SK-N-SH (cell line): ENCODE data around the gene ATP6V1G3. TPM values are rescaled to one million over a fixed set of nuclear protein-coding genes. Genes with fewer than 3 reads are reported as not detected.

ENCODE experiments used
- CTCF ChIA-PET: fragments of 300-600, 350-600 bp; formaldehyde crosslinking; extraction: SDS; loops from one replicate; lab custom pipeline; 2021; lab: Yijun Ruan, JAX
- POLR2A ChIA-PET: fragments of 350-600 bp; sonication (Branson Sonifier 250); formaldehyde crosslinking; extraction: SDS; loops from one replicate; lab custom pipeline; 2020; ENCODE audit warnings: antibody characterized with exemption, inconsistent platforms; lab: Yijun Ruan, JAX
- DNase-seq: peaks from one replicate; pipeline ENCODE4 v3.0.0; 2012
- H2AFZ ChIP-seq: fragments of 200-600 bp; sonication (generic); 2 replicates; pipeline ENCODE4 v1.8.1; 2016; ENCODE audit warnings: antibody characterized with exemption, mild to moderate bottlenecking, low read depth
- H3F3A ChIP-seq: fragments of 200-600 bp; sonication (generic); replicated peaks from 2 replicates; pipeline ENCODE3; 2016; ENCODE audit warnings: antibody characterized with exemption, mild to moderate bottlenecking; ENCODE audit not compliant: insufficient read depth
- H3K27ac ChIP-seq, 2 experiments: fragments of 200-500 bp in 1 of 2; fragments of 200-600 bp in 1 of 2; sonication (Bioruptor generic) in 1 of 2; sonication (generic), shearing (Covaris generic) in 1 of 2; 2 replicates each; pipeline versions ENCODE4 v1.5.1 to v1.6.1; 2014 to 2016; ENCODE audit warnings: low read depth in 2 of 2, inconsistent platforms in 1 of 2, low read length in 1 of 2, mild to moderate bottlenecking in 1 of 2, mixed read lengths in 1 of 2
- H3K27me3 ChIP-seq: fragments of 200-600 bp; sonication (generic), shearing (Covaris generic); 2 replicates; pipeline ENCODE4 v1.6.1; 2016; ENCODE audit warnings: mixed run types; ENCODE audit not compliant: insufficient read depth
- H3K36me3 ChIP-seq, 2 experiments: fragments of 200-500 bp in 1 of 2; fragments of 200-600 bp in 1 of 2; sonication (Bioruptor generic) in 1 of 2; sonication (generic) in 1 of 2; replicated peaks in 1 of 2; 2 replicates each; pipeline versions ENCODE3 to v1.5.1; 2014 to 2016; ENCODE audit warnings: low read length in 1 of 2, mild to moderate bottlenecking in 1 of 2; ENCODE audit not compliant: insufficient read depth in 2 of 2, control insufficient read depth in 1 of 2
- H3K4me1 ChIP-seq, 2 experiments: fragments of 200-500 bp in 1 of 2; fragments of 200-600 bp in 1 of 2; sonication (Bioruptor generic) in 1 of 2; sonication (generic), shearing (Covaris generic) in 1 of 2; 2 replicates each; pipeline versions ENCODE4 v1.5.1 to v1.6.1; 2014 to 2016; ENCODE audit warnings: low read depth in 1 of 2, low read length in 1 of 2, mixed run types in 1 of 2; ENCODE audit not compliant: insufficient read depth in 2 of 2, control insufficient read depth in 1 of 2
- H3K4me2 ChIP-seq: fragments of 200-600 bp; sonication (generic), shearing (Covaris generic); 2 replicates; pipeline ENCODE4 v1.6.1; 2017; ENCODE audit warnings: mixed run types
- H3K4me3 ChIP-seq, 2 experiments: fragments of 200-500 bp in 1 of 2; fragments of 200-600 bp in 1 of 2; sonication (Bioruptor generic) in 1 of 2; sonication (generic), shearing (Covaris generic) in 1 of 2; 2 replicates each; pipeline versions ENCODE4 v1.5.1 to v1.8.1; 2014 to 2016; ENCODE audit warnings: low read depth in 2 of 2, inconsistent platforms in 1 of 2, low read length in 1 of 2, mild to moderate bottlenecking in 1 of 2, mixed read lengths in 1 of 2, moderate library complexity in 1 of 2
- H3K79me2 ChIP-seq: fragments of 200-600 bp; sonication (generic); 2 replicates; pipeline ENCODE4 v1.8.1; 2017; ENCODE audit warnings: mild to moderate bottlenecking; ENCODE audit not compliant: insufficient read depth
- H3K9ac ChIP-seq: fragments of 200-600 bp; sonication (generic); 2 replicates; pipeline ENCODE4 v1.6.1; 2017; ENCODE audit warnings: mixed run types
- H3K9me2 ChIP-seq: fragments of 200-600 bp; sonication (generic); 2 replicates; pipeline ENCODE4 v1.6.1; 2017; ENCODE audit warnings: mixed run types
- H3K9me3 ChIP-seq: fragments of 200-600 bp; sonication (generic); 2 replicates; pipeline ENCODE4 v1.6.1; 2017; ENCODE audit warnings: mixed run types, mild to moderate bottlenecking, moderate library complexity
- H4K20me1 ChIP-seq: fragments of 200-600 bp; sonication (generic); 2 replicates; pipeline ENCODE4 v1.6.1; 2017; ENCODE audit warnings: mild to moderate bottlenecking, mixed run types; ENCODE audit not compliant: insufficient read depth
- CHD2 ChIP-seq: fragments of 150-350 bp; IDR thresholded peaks from 2 replicates; pipeline ENCODE4 v1.6.1; 2018; ENCODE audit warnings: low read length; ENCODE audit not compliant: partially characterized antibody
- FOXJ3 ChIP-seq: sonication (generic); formaldehyde crosslinking; IDR thresholded peaks from 2 replicates; pipeline ENCODE4 v1.5.1; 2020; ENCODE audit warnings: mild to moderate bottlenecking, missing genetic modification reagents
- MAX ChIP-seq: IDR thresholded peaks from 2 replicates; pipeline ENCODE4 v1.4.0; 2012; ENCODE audit warnings: low read depth
- NRF1 ChIP-seq: IDR thresholded peaks from 2 replicates; pipeline ENCODE4 v1.6.1; 2012; ENCODE audit warnings: low read depth, mild to moderate bottlenecking, low read length
- POLR2AphosphoS5 ChIP-seq: IDR thresholded peaks from 2 replicates; pipeline ENCODE4 v1.6.1; 2012; ENCODE audit warnings: low read depth, low read length
- RAD21 ChIP-seq: IDR thresholded peaks from 2 replicates; pipeline ENCODE4 v1.6.1; 2012; ENCODE audit warnings: mild to moderate bottlenecking, low read length
- RXRA ChIP-seq: IDR thresholded peaks from 2 replicates; pipeline ENCODE4 v1.4.0; 2012; ENCODE audit warnings: low read depth, mild to moderate bottlenecking, borderline replicate concordance
- SIN3A ChIP-seq: IDR thresholded peaks from 2 replicates; pipeline ENCODE4 v1.6.1; 2012; ENCODE audit warnings: low read depth, mild to moderate bottlenecking, low read length, moderate library complexity, borderline replicate concordance
- TAF1 ChIP-seq: IDR thresholded peaks from 2 replicates; pipeline ENCODE4 v1.6.1; 2012; ENCODE audit warnings: low read depth, mild to moderate bottlenecking, low read length, moderate library complexity, borderline replicate concordance
- TEAD4 ChIP-seq: IDR thresholded peaks from 2 replicates; pipeline ENCODE4 v1.4.0; 2012; ENCODE audit warnings: mild to moderate bottlenecking, borderline replicate concordance; ENCODE audit not compliant: insufficient read depth
- USF1 ChIP-seq: IDR thresholded peaks from 2 replicates; pipeline ENCODE4 v1.4.0; 2012; ENCODE audit warnings: low read depth, borderline replicate concordance
- USF2 ChIP-seq: fragments of 150-350 bp; IDR thresholded peaks from 2 replicates; pipeline ENCODE4 v1.6.1; 2017; ENCODE audit warnings: antibody characterized with exemption, low read length, low read depth, borderline replicate concordance
- ZBTB33 ChIP-seq: IDR thresholded peaks from 2 replicates; pipeline ENCODE4 v1.4.0; 2012; ENCODE audit warnings: low read depth, borderline replicate concordance
- polyA plus RNA-seq, 3 experiments: library from polyadenylated mRNA; depleted of rRNA; stranded (reverse); fragments of >200 nt; gene quantifications; 2 replicates each; pipeline ENCODE4 v1.2.3, GENCODE V29; 2012

ATP6V1G3 gene
- polyA plus RNA-seq, 1 of the 3 experiments (the other 2 are of a cell fraction) = not detected

- H3K27ac ChIP-seq = peak overlapping the region in 1 of 2 experiments; percentile 20; a peak in 1 of 4 replicates
- ChIA-PET POLR2A (no interaction called here), CTCF (no interaction called here)
These were observed 40.4 kb downstream of the ATP6V1G3 start for GRCh38 chr1:198500096-198500495.

More at GRCh38 chr1:198500096-198500495, 40.4 kb downstream of the ATP6V1G3 start:
- no peaks in the 10 kb centered on the region for H3K9me3 ChIP-seq
- H2AFZ ChIP-seq = no peak overlapping the region
- no peak overlapping the region for H3K4me3 ChIP-seq
- no peaks in the 10 kb centered on the region for H3K9me2 ChIP-seq
- no peaks in the 10 kb centered on the region for H4K20me1 ChIP-seq
- H3F3A ChIP-seq = peaks cover 26% of the 10 kb centered on the region
- no peak overlapping the region for H3K9ac ChIP-seq
- TF ChIP-seq CHD2 (no peak), TEAD4 (no peak), POLR2AphosphoS5 (no peak), RAD21 (no peak), MAX (no peak), ZBTB33 (no peak), TAF1 (no peak), USF1 (no peak), RXRA (no peak), FOXJ3 (CRISPR knock-in tag) (no peak), NRF1 (no peak), USF2 (no peak), SIN3A (no peak)
- no peak for DNase-seq
- H3K27me3 ChIP-seq = no peaks in the 10 kb centered on the region
- H3K4me1 ChIP-seq = peaks cover 4 to 28% of the 10 kb centered on the region in 2 experiments
- H3K36me3 ChIP-seq = no peaks in the 10 kb centered on the region
- no peak overlapping the region for H3K4me2 ChIP-seq
- H3K79me2 ChIP-seq = no peaks in the 10 kb centered on the region
